ENCODE data around the gene MOSPD3. TPM values are rescaled to one million over a fixed set of nuclear protein-coding genes. Genes with fewer than 3 reads are reported as not detected.

Gene MOSPD3
- total RNA-seq, 1 donor from 2014 or later: 14.7 TPM

DNA sequence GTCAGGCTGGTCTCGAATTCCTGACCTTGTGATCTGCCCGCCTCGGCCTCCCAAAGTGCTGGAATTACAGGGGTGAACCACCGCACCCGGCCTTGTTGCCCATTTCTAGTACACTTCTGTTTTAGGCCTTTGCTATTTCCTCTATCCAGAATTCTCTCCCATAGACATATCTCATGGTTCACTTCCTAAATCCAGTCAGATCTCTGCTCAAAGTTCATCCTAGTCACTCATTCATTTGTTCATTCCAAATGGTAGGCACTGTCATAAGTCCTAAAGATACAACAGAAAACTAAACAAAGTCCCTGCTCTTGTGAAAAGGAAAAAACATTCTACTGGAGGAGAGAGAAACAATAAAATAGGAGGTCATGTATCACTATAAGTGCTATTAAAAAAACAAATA lies 2.4 kb upstream of the MOSPD3 start:
- no peak for DNase-seq
- Histone ChIP-seq H3K4me3 (no peak overlapping the region), H3K27ac (peak overlapping the region; percentile 6), H3K36me3 (no peaks in the 10 kb centered on the region), H3K27me3 (no peaks in the 10 kb centered on the region), H3K9me3 (no peaks in the 10 kb centered on the region), H3K4me1 (peaks cover 18% of the 10 kb centered on the region)
- TF ChIP-seq, protein P1, sequence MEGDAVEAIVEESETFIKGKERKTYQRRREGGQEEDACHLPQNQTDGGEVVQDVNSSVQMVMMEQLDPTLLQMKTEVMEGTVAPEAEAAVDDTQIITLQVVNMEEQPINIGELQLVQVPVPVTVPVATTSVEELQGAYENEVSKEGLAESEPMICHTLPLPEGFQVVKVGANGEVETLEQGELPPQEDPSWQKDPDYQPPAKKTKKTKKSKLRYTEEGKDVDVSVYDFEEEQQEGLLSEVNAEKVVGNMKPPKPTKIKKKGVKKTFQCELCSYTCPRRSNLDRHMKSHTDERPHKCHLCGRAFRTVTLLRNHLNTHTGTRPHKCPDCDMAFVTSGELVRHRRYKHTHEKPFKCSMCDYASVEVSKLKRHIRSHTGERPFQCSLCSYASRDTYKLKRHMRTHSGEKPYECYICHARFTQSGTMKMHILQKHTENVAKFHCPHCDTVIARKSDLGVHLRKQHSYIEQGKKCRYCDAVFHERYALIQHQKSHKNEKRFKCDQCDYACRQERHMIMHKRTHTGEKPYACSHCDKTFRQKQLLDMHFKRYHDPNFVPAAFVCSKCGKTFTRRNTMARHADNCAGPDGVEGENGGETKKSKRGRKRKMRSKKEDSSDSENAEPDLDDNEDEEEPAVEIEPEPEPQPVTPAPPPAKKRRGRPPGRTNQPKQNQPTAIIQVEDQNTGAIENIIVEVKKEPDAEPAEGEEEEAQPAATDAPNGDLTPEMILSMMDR (IDR thresholded peaks at IDR 0.05): no peak
- intact Hi-C loops (cut with DNase I): loop anchor here (10.0 kb wide), 1 partner anchor 75 kb away; no protein-coding TSS in a partner anchor
- ATAC-seq: no peak

DNA sequence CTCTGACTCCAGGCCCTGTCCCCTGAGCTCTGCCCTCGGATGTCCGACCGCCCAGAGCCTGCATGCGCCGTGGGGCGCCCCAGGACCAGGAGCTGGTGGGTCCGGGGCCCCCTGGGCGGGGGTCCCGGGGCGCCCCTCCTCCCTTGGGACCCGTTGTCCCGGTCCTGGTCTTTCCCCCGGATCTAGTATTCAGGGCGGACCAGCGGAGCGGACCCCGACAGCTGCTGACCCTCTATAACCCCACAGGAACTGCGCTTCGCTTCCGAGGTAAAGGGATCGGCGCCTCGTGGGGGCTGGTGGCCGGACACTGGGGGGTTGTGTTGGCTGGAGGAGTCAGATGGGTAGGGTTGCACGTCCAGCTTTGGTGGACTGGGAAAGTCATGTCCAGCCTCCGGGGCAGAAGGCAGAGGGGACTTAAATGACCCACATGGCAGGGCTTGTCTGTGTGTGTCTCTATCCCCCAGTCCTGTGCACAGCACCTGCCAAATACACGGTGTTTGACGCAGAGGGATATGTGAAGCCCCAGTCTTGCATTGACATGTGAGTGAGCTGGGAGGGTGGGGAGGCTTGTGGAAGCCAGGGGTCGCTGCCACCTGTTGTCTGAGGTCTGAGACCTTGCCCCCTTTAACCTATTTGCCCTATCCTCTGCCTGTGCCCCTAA lies 520 bp downstream of the MOSPD3 start:
- H3K27ac ChIP-seq: peak overlapping the region; percentile 95
- H3K27me3 ChIP-seq: no peaks in the 10 kb centered on the region
- DNase-seq (peak; percentile 69), ATAC-seq (no peak)
- peak overlapping the region; percentile 78 for H3K4me3 ChIP-seq
- H3K4me1 ChIP-seq: peaks cover 13% of the 10 kb centered on the region
- no peaks in the 10 kb centered on the region for H3K9me3 ChIP-seq
- no peaks in the 10 kb centered on the region for H3K36me3 ChIP-seq
- intact Hi-C loops (cut with DNase I): loop anchor here (10.0 kb wide), 1 partner anchor 72 kb away; no protein-coding TSS in a partner anchor
- TF ChIP-seq, protein P1 (IDR thresholded peaks at IDR 0.05): no peak

DNA sequence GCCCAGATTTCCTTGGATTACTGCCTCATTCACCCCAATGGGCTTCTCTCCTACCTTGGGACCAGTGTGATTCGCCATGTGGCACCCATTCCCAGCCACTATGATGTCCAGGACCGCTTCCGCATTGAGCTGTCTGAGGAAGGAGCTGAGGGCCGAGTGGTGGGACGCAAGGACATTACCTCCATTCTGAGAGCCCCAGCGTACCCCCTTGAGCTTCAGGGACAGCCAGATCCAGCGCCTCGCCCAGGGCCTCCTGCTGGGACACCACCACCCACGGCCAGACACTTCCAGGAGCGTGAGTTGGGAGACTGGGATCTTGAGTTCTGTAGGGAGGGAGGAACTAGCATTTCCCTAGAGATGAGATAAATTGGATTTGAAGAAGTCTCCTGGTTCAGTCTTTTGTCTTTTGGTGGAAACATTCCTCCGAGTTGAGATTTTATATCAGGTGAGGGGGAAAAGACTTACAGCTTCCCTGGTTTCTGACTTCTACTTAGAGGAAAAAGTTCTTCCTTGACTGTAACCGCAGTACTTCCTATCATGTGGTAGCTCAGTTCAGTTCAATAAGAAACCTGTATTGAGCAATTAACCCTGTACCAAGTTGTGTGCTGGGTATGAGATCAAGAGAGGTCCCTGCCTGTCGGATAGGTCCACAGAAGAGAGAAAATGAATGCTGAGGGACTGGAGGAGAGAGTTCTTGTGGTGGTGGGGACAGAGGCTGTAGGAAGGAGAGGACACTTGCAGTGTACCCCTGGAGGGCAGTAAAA lies 1.3 kb downstream of the MOSPD3 start:
- Histone ChIP-seq H3K27ac (no peak overlapping the region), H3K27me3 (no peaks in the 10 kb centered on the region), H3K36me3 (no peaks in the 10 kb centered on the region), H3K4me1 (peaks cover 13% of the 10 kb centered on the region), H3K4me3 (peak overlapping the region; percentile 78), H3K9me3 (no peaks in the 10 kb centered on the region)
- ATAC-seq (no peak), DNase-seq (no peak)
- TF ChIP-seq, protein P1 (IDR thresholded peaks at IDR 0.05): no peak
- intact Hi-C loops (cut with DNase I): loop anchor here (10.0 kb wide), 1 partner anchor 71 kb away; no protein-coding TSS in a partner anchor

DNA sequence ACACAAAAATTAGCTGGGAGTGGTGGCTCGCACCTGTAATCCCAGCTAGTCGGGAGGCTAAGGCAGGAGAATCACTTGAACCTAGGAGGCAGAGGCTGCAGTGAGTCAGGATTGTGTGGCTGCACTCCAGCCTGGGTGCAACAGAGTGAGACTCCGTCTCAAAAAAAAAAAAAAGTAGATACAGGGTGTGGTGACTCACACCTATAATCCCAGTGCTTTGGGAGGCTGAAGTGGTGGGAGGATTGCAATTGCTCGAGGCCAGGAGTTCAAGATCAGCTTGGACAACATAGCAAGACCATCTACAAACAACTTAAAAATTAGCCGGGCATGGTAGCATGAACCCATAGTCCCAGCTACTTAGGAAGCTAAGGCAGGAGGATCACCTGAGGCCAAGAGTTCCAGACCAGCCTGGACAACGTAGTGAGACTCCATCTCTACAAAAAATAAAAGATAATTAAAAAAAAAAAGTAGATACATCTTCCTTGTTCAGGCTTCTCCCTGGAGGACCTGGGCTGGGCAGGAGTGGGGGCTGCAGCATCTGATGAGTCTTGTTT lies 2.0 kb downstream of the MOSPD3 start:
- Histone ChIP-seq H3K27me3 (no peaks in the 10 kb centered on the region), H3K4me3 (no peak overlapping the region), H3K4me1 (peaks cover 13% of the 10 kb centered on the region), H3K27ac (no peak overlapping the region), H3K9me3 (no peaks in the 10 kb centered on the region), H3K36me3 (no peaks in the 10 kb centered on the region)
- TF ChIP-seq, protein P1 (IDR thresholded peaks at IDR 0.05): no peak
- intact Hi-C loops (cut with DNase I): loop anchor here (10.0 kb wide), 1 partner anchor 70 kb away; no protein-coding TSS in a partner anchor
- no peak for ATAC-seq
- no peak for DNase-seq

DNA sequence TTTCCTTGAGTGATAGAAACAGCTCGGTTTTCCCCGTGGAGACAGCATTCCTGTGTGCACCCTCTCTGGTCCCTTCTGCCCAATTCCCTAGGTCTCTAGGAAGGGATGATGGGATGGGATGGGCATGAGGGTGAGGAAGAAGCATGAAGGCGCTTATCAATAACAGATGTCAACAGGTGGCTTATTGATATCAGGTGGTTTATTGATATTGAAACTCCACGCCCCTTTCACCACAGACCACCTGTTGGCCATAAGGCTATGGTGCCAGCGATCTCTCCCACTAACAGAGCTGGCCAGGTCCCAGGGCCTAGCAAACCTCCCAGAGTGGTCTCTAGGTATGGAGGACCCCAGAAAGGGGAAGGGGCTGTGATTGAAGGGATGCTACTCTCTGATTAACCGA lies 7.9 kb downstream of the MOSPD3 start:
- intact Hi-C loops (cut with DNase I): no loop called here
- Histone ChIP-seq H3K4me3 (no peak overlapping the region), H3K27me3 (no peaks in the 10 kb centered on the region), H3K4me1 (no peaks in the 10 kb centered on the region), H3K9me3 (no peaks in the 10 kb centered on the region), H3K36me3 (no peaks in the 10 kb centered on the region), H3K27ac (no peak overlapping the region)
- DNase-seq: no peak
- TF ChIP-seq, protein P1 (IDR thresholded peaks at IDR 0.05): no peak
- ATAC-seq: no peak
